GM23338 (cell line): ENCODE measurements around the gene ACYP2.
"Not testable (repeated sequence)": the region's sequence is repeated elsewhere in the genome, so short reads cannot be mapped to it uniquely, and the experiment has no call there.

Source experiments
- CREB1 ChIP-seq: fragments of 250-450 bp; sonication (Bioruptor Pico); IDR thresholded peaks from 2 replicates; pipeline ENCODE4 v1.5.0; 2020; ENCODE audit warnings: low read depth, mild to moderate bottlenecking, moderate library complexity
- EZH2 ChIP-seq: fragments of 200-600 bp; sonication (generic); IDR thresholded peaks from one replicate; pipeline ENCODE4 v1.8.0; 2017; ENCODE audit warnings: antibody characterized with exemption, mild to moderate bottlenecking, low read depth; ENCODE audit not compliant: unreplicated experiment
- EZH2phosphoT487 ChIP-seq: fragments of 200-600 bp; sonication (generic); IDR thresholded peaks from one replicate; pipeline ENCODE4 v1.8.1; 2018; ENCODE audit warnings: antibody characterized with exemption; ENCODE audit not compliant: unreplicated experiment
- JUNB ChIP-seq: IDR thresholded peaks from one replicate; pipeline ENCODE4 v1.6.1; 2016; ENCODE audit warnings: antibody characterized with exemption; ENCODE audit not compliant: unreplicated experiment
- NANOG ChIP-seq: IDR thresholded peaks from 2 replicates; pipeline ENCODE4 v1.6.1; 2016; ENCODE audit warnings: antibody characterized with exemption, borderline replicate concordance
- POLR2AphosphoS5 ChIP-seq: IDR thresholded peaks from 2 replicates; pipeline ENCODE4 v1.6.1; 2016; ENCODE audit warnings: antibody characterized with exemption, low read depth
- STAT1 ChIP-seq: IDR thresholded peaks from one replicate; pipeline ENCODE4 v1.6.1; 2016; ENCODE audit warnings: antibody characterized with exemption; ENCODE audit not compliant: unreplicated experiment
- ZNF114 ChIP-seq: fragments of 250-450 bp; sonication (Bioruptor Pico); IDR thresholded peaks from 2 replicates; pipeline ENCODE4 v1.5.0; 2020; ENCODE audit warnings: mild to moderate bottlenecking, moderate library complexity
- ZNF331 ChIP-seq: fragments of 250-450 bp; sonication (Bioruptor Pico); IDR thresholded peaks from 2 replicates; pipeline ENCODE4 v1.5.0; 2020; ENCODE audit warnings: low read depth, mild to moderate bottlenecking, moderate library complexity
- TF ChIP-seq, protein P1 (sequence below), 2 experiments: fragments of 200-600 bp in 1 of 2; sonication (generic) in 1 of 2; conservative IDR thresholded peaks; 2 replicates each; pipeline versions ENCODE4 v1.5.1 to v1.6.1; 2016 to 2017; ENCODE audit warnings: antibody characterized with exemption in 2 of 2, low read depth in 2 of 2, mild to moderate bottlenecking in 2 of 2, moderate library complexity in 1 of 2
- TF ChIP-seq, protein P2 (sequence below): IDR thresholded peaks from one replicate; pipeline ENCODE4 v1.6.1; 2018; ENCODE audit warnings: antibody characterized with exemption; ENCODE audit not compliant: unreplicated experiment
- TF ChIP-seq, protein P3 (sequence below): IDR thresholded peaks from 2 replicates; pipeline ENCODE4 v1.6.1; 2016; ENCODE audit warnings: antibody characterized with exemption
- TF ChIP-seq, protein P4 (sequence below): fragments of 250-450 bp; sonication (Bioruptor Pico); IDR thresholded peaks from 2 replicates; pipeline ENCODE4 v1.5.0; 2020; ENCODE audit warnings: mild to moderate bottlenecking, moderate library complexity

DNA sequence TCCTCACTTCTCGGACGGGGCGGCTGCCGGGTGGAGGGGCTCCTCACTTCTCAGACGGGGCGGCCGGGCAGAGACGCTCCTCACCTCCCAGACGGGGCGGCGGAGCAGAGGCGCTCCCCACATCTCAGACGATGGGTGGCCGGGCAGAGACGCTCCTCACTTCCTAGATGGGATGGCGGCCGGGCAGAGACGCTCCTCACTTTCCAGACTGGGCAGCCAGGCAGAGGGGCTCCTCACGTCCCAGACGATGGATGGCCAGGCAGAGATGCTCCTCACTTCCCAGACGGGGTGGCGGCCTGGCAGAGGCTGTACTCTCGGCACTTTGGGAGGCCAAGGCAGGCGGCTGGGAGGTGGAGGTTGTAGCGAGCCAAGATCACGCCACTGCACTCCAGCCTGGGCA, 19.3 kb upstream of the ACYP2 start:
- TF ChIP-seq, protein P1, sequence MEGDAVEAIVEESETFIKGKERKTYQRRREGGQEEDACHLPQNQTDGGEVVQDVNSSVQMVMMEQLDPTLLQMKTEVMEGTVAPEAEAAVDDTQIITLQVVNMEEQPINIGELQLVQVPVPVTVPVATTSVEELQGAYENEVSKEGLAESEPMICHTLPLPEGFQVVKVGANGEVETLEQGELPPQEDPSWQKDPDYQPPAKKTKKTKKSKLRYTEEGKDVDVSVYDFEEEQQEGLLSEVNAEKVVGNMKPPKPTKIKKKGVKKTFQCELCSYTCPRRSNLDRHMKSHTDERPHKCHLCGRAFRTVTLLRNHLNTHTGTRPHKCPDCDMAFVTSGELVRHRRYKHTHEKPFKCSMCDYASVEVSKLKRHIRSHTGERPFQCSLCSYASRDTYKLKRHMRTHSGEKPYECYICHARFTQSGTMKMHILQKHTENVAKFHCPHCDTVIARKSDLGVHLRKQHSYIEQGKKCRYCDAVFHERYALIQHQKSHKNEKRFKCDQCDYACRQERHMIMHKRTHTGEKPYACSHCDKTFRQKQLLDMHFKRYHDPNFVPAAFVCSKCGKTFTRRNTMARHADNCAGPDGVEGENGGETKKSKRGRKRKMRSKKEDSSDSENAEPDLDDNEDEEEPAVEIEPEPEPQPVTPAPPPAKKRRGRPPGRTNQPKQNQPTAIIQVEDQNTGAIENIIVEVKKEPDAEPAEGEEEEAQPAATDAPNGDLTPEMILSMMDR (conservative IDR thresholded peaks at IDR 0.05; ENCODE audit: low read depth in 2 of 2): not testable (repeated sequence)
- not testable (repeated sequence) for TF ChIP-seq EZH2phosphoT487; EZH2; NANOG; CREB1; JUNB; POLR2AphosphoS5; STAT1; ZNF331 (CRISPR knock-in tag); ZNF114
- TF ChIP-seq, protein P2, sequence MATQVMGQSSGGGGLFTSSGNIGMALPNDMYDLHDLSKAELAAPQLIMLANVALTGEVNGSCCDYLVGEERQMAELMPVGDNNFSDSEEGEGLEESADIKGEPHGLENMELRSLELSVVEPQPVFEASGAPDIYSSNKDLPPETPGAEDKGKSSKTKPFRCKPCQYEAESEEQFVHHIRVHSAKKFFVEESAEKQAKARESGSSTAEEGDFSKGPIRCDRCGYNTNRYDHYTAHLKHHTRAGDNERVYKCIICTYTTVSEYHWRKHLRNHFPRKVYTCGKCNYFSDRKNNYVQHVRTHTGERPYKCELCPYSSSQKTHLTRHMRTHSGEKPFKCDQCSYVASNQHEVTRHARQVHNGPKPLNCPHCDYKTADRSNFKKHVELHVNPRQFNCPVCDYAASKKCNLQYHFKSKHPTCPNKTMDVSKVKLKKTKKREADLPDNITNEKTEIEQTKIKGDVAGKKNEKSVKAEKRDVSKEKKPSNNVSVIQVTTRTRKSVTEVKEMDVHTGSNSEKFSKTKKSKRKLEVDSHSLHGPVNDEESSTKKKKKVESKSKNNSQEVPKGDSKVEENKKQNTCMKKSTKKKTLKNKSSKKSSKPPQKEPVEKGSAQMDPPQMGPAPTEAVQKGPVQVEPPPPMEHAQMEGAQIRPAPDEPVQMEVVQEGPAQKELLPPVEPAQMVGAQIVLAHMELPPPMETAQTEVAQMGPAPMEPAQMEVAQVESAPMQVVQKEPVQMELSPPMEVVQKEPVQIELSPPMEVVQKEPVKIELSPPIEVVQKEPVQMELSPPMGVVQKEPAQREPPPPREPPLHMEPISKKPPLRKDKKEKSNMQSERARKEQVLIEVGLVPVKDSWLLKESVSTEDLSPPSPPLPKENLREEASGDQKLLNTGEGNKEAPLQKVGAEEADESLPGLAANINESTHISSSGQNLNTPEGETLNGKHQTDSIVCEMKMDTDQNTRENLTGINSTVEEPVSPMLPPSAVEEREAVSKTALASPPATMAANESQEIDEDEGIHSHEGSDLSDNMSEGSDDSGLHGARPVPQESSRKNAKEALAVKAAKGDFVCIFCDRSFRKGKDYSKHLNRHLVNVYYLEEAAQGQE: not testable (repeated sequence)
- TF ChIP-seq, protein P3, sequence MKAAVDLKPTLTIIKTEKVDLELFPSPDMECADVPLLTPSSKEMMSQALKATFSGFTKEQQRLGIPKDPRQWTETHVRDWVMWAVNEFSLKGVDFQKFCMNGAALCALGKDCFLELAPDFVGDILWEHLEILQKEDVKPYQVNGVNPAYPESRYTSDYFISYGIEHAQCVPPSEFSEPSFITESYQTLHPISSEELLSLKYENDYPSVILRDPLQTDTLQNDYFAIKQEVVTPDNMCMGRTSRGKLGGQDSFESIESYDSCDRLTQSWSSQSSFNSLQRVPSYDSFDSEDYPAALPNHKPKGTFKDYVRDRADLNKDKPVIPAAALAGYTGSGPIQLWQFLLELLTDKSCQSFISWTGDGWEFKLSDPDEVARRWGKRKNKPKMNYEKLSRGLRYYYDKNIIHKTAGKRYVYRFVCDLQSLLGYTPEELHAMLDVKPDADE: not testable (repeated sequence)
- TF ChIP-seq, protein P4, sequence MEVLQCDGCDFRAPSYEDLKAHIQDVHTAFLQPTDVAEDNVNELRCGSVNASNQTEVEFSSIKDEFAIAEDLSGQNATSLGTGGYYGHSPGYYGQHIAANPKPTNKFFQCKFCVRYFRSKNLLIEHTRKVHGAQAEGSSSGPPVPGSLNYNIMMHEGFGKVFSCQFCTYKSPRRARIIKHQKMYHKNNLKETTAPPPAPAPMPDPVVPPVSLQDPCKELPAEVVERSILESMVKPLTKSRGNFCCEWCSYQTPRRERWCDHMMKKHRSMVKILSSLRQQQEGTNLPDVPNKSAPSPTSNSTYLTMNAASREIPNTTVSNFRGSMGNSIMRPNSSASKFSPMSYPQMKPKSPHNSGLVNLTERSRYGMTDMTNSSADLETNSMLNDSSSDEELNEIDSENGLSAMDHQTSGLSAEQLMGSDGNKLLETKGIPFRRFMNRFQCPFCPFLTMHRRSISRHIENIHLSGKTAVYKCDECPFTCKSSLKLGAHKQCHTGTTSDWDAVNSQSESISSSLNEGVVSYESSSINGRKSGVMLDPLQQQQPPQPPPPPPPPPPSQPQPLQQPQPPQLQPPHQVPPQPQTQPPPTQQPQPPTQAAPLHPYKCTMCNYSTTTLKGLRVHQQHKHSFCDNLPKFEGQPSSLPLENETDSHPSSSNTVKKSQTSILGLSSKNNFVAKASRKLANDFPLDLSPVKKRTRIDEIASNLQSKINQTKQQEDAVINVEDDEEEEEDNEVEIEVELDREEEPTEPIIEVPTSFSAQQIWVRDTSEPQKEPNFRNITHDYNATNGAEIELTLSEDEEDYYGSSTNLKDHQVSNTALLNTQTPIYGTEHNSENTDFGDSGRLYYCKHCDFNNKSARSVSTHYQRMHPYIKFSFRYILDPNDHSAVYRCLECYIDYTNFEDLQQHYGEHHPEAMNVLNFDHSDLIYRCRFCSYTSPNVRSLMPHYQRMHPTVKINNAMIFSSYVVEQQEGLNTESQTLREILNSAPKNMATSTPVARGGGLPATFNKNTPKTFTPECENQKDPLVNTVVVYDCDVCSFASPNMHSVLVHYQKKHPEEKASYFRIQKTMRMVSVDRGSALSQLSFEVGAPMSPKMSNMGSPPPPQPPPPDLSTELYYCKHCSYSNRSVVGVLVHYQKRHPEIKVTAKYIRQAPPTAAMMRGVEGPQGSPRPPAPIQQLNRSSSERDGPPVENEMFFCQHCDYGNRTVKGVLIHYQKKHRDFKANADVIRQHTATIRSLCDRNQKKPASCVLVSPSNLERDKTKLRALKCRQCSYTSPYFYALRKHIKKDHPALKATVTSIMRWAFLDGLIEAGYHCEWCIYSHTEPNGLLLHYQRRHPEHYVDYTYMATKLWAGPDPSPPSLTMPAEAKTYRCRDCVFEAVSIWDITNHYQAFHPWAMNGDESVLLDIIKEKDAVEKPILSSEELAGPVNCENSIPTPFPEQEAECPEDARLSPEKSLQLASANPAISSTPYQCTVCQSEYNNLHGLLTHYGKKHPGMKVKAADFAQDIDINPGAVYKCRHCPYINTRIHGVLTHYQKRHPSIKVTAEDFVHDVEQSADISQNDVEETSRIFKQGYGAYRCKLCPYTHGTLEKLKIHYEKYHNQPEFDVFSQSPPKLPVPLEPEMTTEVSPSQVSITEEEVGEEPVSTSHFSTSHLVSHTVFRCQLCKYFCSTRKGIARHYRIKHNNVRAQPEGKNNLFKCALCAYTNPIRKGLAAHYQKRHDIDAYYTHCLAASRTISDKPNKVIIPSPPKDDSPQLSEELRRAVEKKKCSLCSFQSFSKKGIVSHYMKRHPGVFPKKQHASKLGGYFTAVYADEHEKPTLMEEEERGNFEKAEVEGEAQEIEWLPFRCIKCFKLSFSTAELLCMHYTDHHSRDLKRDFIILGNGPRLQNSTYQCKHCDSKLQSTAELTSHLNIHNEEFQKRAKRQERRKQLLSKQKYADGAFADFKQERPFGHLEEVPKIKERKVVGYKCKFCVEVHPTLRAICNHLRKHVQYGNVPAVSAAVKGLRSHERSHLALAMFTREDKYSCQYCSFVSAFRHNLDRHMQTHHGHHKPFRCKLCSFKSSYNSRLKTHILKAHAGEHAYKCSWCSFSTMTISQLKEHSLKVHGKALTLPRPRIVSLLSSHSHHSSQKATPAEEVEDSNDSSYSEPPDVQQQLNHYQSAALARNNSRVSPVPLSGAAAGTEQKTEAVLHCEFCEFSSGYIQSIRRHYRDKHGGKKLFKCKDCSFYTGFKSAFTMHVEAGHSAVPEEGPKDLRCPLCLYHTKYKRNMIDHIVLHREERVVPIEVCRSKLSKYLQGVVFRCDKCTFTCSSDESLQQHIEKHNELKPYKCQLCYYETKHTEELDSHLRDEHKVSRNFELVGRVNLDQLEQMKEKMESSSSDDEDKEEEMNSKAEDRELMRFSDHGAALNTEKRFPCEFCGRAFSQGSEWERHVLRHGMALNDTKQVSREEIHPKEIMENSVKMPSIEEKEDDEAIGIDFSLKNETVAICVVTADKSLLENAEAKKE (CRISPR knock-in tag): not testable (repeated sequence)
